BLaER1 treated with 17β-estradiol and CSF1 and Interleukin-3, amounts not matched to agents 10 nM and 100 nM (cell line): ENCODE results near the gene GNA12.

Experiments used
- H3K27ac ChIP-seq, 11 experiments: shearing (Covaris generic); formaldehyde crosslinking; 2 replicates each; pipeline ENCODE4 v1.8.1; 2022
- H3K27me3 ChIP-seq, 11 experiments: shearing (Covaris generic); formaldehyde crosslinking; 2 replicates each; pipeline ENCODE4 v1.8.1; 2022
- H3K36me3 ChIP-seq, 11 experiments: shearing (Covaris generic); formaldehyde crosslinking; 2 replicates each; pipeline ENCODE4 v1.8.1; 2022
- H3K4me1 ChIP-seq, 10 experiments: shearing (Covaris generic); formaldehyde crosslinking; 2 replicates each; pipeline ENCODE4 v1.8.1; 2022
- H3K4me2 ChIP-seq, 11 experiments: shearing (Covaris generic); formaldehyde crosslinking; 2 replicates each; pipeline ENCODE4 v1.8.1; 2022
- H3K4me3 ChIP-seq, 10 experiments: shearing (Covaris generic); formaldehyde crosslinking; 2 replicates each; pipeline ENCODE4 v1.8.1; 2022
- H3K9ac ChIP-seq, 11 experiments: shearing (Covaris generic); formaldehyde crosslinking; 2 replicates each; pipeline ENCODE4 v1.8.1; 2022
- H3K9me3 ChIP-seq, 11 experiments: shearing (Covaris generic); formaldehyde crosslinking; replicated peaks in 1 of 11; 2 replicates each; pipeline ENCODE4 v1.8.1; 2022
- H4K20me1 ChIP-seq, 11 experiments: shearing (Covaris generic); formaldehyde crosslinking; 2 replicates each; pipeline ENCODE4 v1.8.1; 2022
- Cebpa-rat ChIP-seq, 11 experiments: shearing (Covaris generic); IDR thresholded peaks; 2 replicates each; pipeline ENCODE4 v1.8.1; 2022

Gene GNA12

GRCh38 chr7:2805213-2805944, 38.7 kb downstream of the GNA12 start:
- Histone ChIP-seq H3K27ac (no peak overlapping the region; a peak in 1 of 22 replicates), H3K4me2 (no peak overlapping the region; a peak in 2 of 22 replicates), H3K4me1 (peaks cover 49 to 86% (median 63%) of the 10 kb centered on the region in 10 experiments), H4K20me1 (peaks cover 8 to 58% (median 28%) of the 10 kb centered on the region in 11 experiments; a peak in 15 of 22 replicates), H3K9ac (no peak overlapping the region), H3K9me3 (peaks cover 0 to 15% (median 4%) of the 10 kb centered on the region in 11 experiments; a peak in 8 of 22 replicates), H3K27me3 (no peaks in the 10 kb centered on the region), H3K4me3 (no peak overlapping the region), H3K36me3 (peaks cover 0 to 48% (median 17%) of the 10 kb centered on the region in 11 experiments; a peak in 12 of 22 replicates)
- no peak for TF ChIP-seq Cebpa-rat (IDR thresholded peaks at IDR 0.05)

- Histone ChIP-seq H3K4me1 (peaks cover 44 to 86% (median 65%) of the 10 kb centered on the region in 10 experiments), H3K27ac (no peak overlapping the region), H3K4me2 (peak overlapping the region in 3 of 11 experiments; percentile 38 to 73 (median 68); a peak in 2 of 22 replicates), H3K9me3 (peaks cover 0 to 20% (median 4%) of the 10 kb centered on the region in 11 experiments; a peak in 8 of 22 replicates), H3K9ac (no peak overlapping the region), H3K27me3 (no peaks in the 10 kb centered on the region), H3K4me3 (no peak overlapping the region), H3K36me3 (peaks cover 0 to 50% (median 17%) of the 10 kb centered on the region in 11 experiments; a peak in 12 of 22 replicates), H4K20me1 (peaks cover 8 to 69% (median 32%) of the 10 kb centered on the region in 11 experiments; a peak in 16 of 22 replicates)
- no peak for TF ChIP-seq Cebpa-rat (IDR thresholded peaks at IDR 0.05)
Observed at GRCh38 chr7:2804227-2804763, 39.8 kb downstream of the GNA12 start.

- Histone ChIP-seq H4K20me1 (peaks cover 8 to 69% (median 35%) of the 10 kb centered on the region in 11 experiments; a peak in 16 of 22 replicates), H3K4me1 (peaks cover 39 to 84% (median 63%) of the 10 kb centered on the region in 10 experiments), H3K27me3 (no peaks in the 10 kb centered on the region), H3K36me3 (peaks cover 0 to 52% (median 17%) of the 10 kb centered on the region in 11 experiments; a peak in 12 of 22 replicates), H3K4me3 (no peak overlapping the region), H3K9me3 (peaks cover 0 to 20% (median 4%) of the 10 kb centered on the region in 11 experiments; a peak in 8 of 22 replicates), H3K27ac (peak overlapping the region in 5 of 11 experiments; percentile 31 to 59 (median 37); a peak in 6 of 22 replicates), H3K9ac (no peak overlapping the region), H3K4me2 (peak overlapping the region in 6 of 11 experiments; percentile 25 to 74 (median 66); a peak in 9 of 22 replicates)
- no peak for TF ChIP-seq Cebpa-rat (IDR thresholded peaks at IDR 0.05)
Observed at GRCh38 chr7:2803755-2804154, 40.4 kb downstream of the GNA12 start.

- peaks cover 0 to 20% (median 4%) of the 10 kb centered on the region in 11 experiments; a peak in 8 of 22 replicates for H3K9me3 ChIP-seq
- H3K4me1 ChIP-seq, result peaks cover 34 to 80% (median 59%) of the 10 kb centered on the region in 10 experiments
- peak overlapping the region in 4 of 11 experiments; percentile 1 to 50 (median 12); a peak in 1 of 22 replicates for H3K9ac ChIP-seq
- no peaks in the 10 kb centered on the region for H3K27me3 ChIP-seq
- peaks cover 8 to 65% (median 33%) of the 10 kb centered on the region in 11 experiments; a peak in 16 of 22 replicates for H4K20me1 ChIP-seq
- peak overlapping the region; percentile 25 to 74 (median 63); a peak in 17 of 22 replicates for H3K4me2 ChIP-seq
- peak overlapping the region in 7 of 11 experiments; percentile 11 to 59 (median 36); a peak in 8 of 22 replicates for H3K27ac ChIP-seq
- H3K4me3 ChIP-seq, result no peak overlapping the region
- no peak for TF ChIP-seq Cebpa-rat (IDR thresholded peaks at IDR 0.05)
- H3K36me3 ChIP-seq, result peaks cover 0 to 50% (median 17%) of the 10 kb centered on the region in 11 experiments; a peak in 12 of 22 replicates
Observed at GRCh38 chr7:2803342-2803692, 40.8 kb downstream of the GNA12 start.

- peak overlapping the region in 7 of 11 experiments; percentile 11 to 59 (median 36); a peak in 10 of 22 replicates for H3K27ac ChIP-seq
- H3K4me2 ChIP-seq, result peak overlapping the region; percentile 25 to 74 (median 63)
- no peak for TF ChIP-seq Cebpa-rat (IDR thresholded peaks at IDR 0.05)
Observed at GRCh38 chr7:2802504-2803341, 41.4 kb downstream of the GNA12 start.

GRCh38 chr7:2802101-2802500, 42.0 kb downstream of the GNA12 start:
- no peak for TF ChIP-seq Cebpa-rat (IDR thresholded peaks at IDR 0.05)
- Histone ChIP-seq H3K9me3 (peaks cover 0 to 20% (median 4%) of the 10 kb centered on the region in 11 experiments; a peak in 8 of 22 replicates), H3K27ac (peak overlapping the region in 3 of 11 experiments; percentile 11 to 59 (median 53); a peak in 6 of 22 replicates), H3K4me3 (no peak overlapping the region), H3K27me3 (no peaks in the 10 kb centered on the region), H4K20me1 (peaks cover 8 to 66% (median 38%) of the 10 kb centered on the region in 11 experiments; a peak in 15 of 22 replicates), H3K36me3 (peaks cover 0 to 43% (median 17%) of the 10 kb centered on the region in 11 experiments; a peak in 11 of 22 replicates), H3K4me2 (peak overlapping the region in 10 of 11 experiments; percentile 25 to 74 (median 64); a peak in 17 of 22 replicates), H3K4me1 (peaks cover 29 to 79% (median 60%) of the 10 kb centered on the region in 10 experiments), H3K9ac (no peak overlapping the region)

More at GRCh38 chr7:2802504-2803341, 41.4 kb downstream of the GNA12 start:
- Histone ChIP-seq H3K27me3 (no peaks in the 10 kb centered on the region), H4K20me1 (peaks cover 8 to 65% (median 32%) of the 10 kb centered on the region in 11 experiments; a peak in 15 of 22 replicates), H3K4me1 (peaks cover 28 to 76% (median 56%) of the 10 kb centered on the region in 10 experiments), H3K4me3 (no peak overlapping the region), H3K9me3 (peaks cover 0 to 20% (median 4%) of the 10 kb centered on the region in 11 experiments; a peak in 8 of 22 replicates), H3K9ac (peak overlapping the region in 5 of 11 experiments; percentile 1 to 50 (median 13); a peak in 2 of 22 replicates), H3K36me3 (peaks cover 0 to 44% (median 17%) of the 10 kb centered on the region in 11 experiments; a peak in 12 of 22 replicates)

GRCh38 chr7:2800931-2801688, 43.0 kb downstream of the GNA12 start:
- H3K9ac ChIP-seq, result no peak overlapping the region; a peak in 1 of 22 replicates
- peak overlapping the region; percentile 25 to 73 (median 62) for H3K4me2 ChIP-seq
- no peaks in the 10 kb centered on the region for H3K27me3 ChIP-seq
- TF ChIP-seq Cebpa-rat (IDR thresholded peaks at IDR 0.05), result no peak
- peaks cover 0 to 46% (median 17%) of the 10 kb centered on the region in 11 experiments; a peak in 11 of 22 replicates for H3K36me3 ChIP-seq
- peak overlapping the region in 5 of 11 experiments; percentile 2 to 27 (median 24); a peak in 6 of 22 replicates for H3K27ac ChIP-seq
- H3K4me1 ChIP-seq, result peaks cover 37 to 87% (median 67%) of the 10 kb centered on the region in 10 experiments
- H3K9me3 ChIP-seq, result peaks cover 0 to 20% (median 4%) of the 10 kb centered on the region in 11 experiments; a peak in 8 of 22 replicates
- H4K20me1 ChIP-seq, result peaks cover 8 to 71% (median 44%) of the 10 kb centered on the region in 11 experiments; a peak in 15 of 22 replicates
- H3K4me3 ChIP-seq, result no peak overlapping the region
